GM12878 (cell line): Measurements from ENCODE around the gene MYO1D. TPM values are rescaled to one million over a fixed set of nuclear protein-coding genes. Genes with fewer than 3 reads are reported as not detected.
A peak's percentile ranks its signal among the peaks of the same experiment; 100 is the strongest.

Experiments
- CHD4 ChIP-seq: fragments of 200-600 bp; sonication (generic); IDR thresholded peaks from 2 replicates; pipeline ENCODE4 v1.6.1; 2016; ENCODE audit warnings: mild to moderate bottlenecking
- KAT2A ChIP-seq: conservative IDR thresholded peaks from 2 replicates; pipeline ENCODE4 v1.6.1; 2011; ENCODE audit warnings: low read depth, low read length; ENCODE audit not compliant: control insufficient read depth
- LARP7 ChIP-seq: fragments of 450-650 bp; IDR thresholded peaks from 2 replicates; pipeline ENCODE4 v1.6.1; 2017; ENCODE audit warnings: mild to moderate bottlenecking
- MEF2B ChIP-seq: fragments of 450-650 bp; IDR thresholded peaks from 2 replicates; pipeline ENCODE4 v1.6.1; 2018; ENCODE audit warnings: mild to moderate bottlenecking, moderate library complexity; ENCODE audit not compliant: partially characterized antibody, poor library complexity, severe bottlenecking
- NFIC ChIP-seq: IDR thresholded peaks from 2 replicates; pipeline ENCODE4 v1.6.1; 2012; ENCODE audit warnings: low read depth, mild to moderate bottlenecking, inconsistent platforms, low read length, moderate library complexity
- NFYB ChIP-seq: IDR thresholded peaks from 2 replicates; pipeline ENCODE4 v1.6.1; 2011; ENCODE audit warnings: low read depth, mild to moderate bottlenecking, low read length, improper control_type of control experiment, moderate library complexity; ENCODE audit not compliant: insufficient read depth
- NR2C1 ChIP-seq: fragments of 450-650 bp; IDR thresholded peaks from 2 replicates; pipeline ENCODE4 v1.6.1; 2017; ENCODE audit warnings: antibody characterized with exemption, mild to moderate bottlenecking, moderate library complexity
- NR2F1 ChIP-seq: fragments of 450-650 bp; conservative IDR thresholded peaks from 2 replicates; pipeline ENCODE4 v1.6.1; 2017; ENCODE audit warnings: mild to moderate bottlenecking
- POU2F2 ChIP-seq: IDR thresholded peaks from 3 replicates; pipeline ENCODE4 v1.6.1; 2011; ENCODE audit warnings: low read depth, mild to moderate bottlenecking, low read length, borderline replicate concordance
- RAD51 ChIP-seq: fragments of 450-650 bp; IDR thresholded peaks from 2 replicates; pipeline ENCODE4 v1.6.1; 2016; ENCODE audit warnings: moderate library complexity, mild to moderate bottlenecking, inconsistent platforms
- SMARCA5 ChIP-seq: fragments of 450-650 bp; IDR thresholded peaks from 2 replicates; pipeline ENCODE4 v1.6.1; 2017; ENCODE audit warnings: mild to moderate bottlenecking
- SREBF2 ChIP-seq: IDR thresholded peaks from 2 replicates; pipeline ENCODE4 v1.6.1; 2012; ENCODE audit warnings: mild to moderate bottlenecking, low read length
- SUZ12 ChIP-seq: fragments of 200-600 bp; sonication (generic); IDR thresholded peaks from one replicate; pipeline ENCODE4 v1.6.1; 2018; ENCODE audit warnings: antibody characterized with exemption, mild to moderate bottlenecking; ENCODE audit not compliant: unreplicated experiment
- YY1 ChIP-seq: IDR thresholded peaks from 2 replicates; pipeline ENCODE4 v1.6.1; 2011; ENCODE audit warnings: low read depth, mild to moderate bottlenecking, low read length
- ZNF274 ChIP-seq: IDR thresholded peaks from one replicate; pipeline ENCODE4 v1.8.0; 2011; ENCODE audit not compliant: insufficient read length, insufficient read depth
- ZNF384 ChIP-seq: IDR thresholded peaks from 2 replicates; pipeline ENCODE4 v1.6.1; 2012; ENCODE audit warnings: low read depth, mild to moderate bottlenecking, low read length, improper control_type of control experiment, borderline replicate concordance
- polyA plus RNA-seq, 11 experiments: library from polyadenylated mRNA; depleted of rRNA in 4 of 11; unstranded in 6 of 11; stranded (reverse) in 5 of 11; fragments of >200 nt; fragmentation: Nextera tagmentation in 4 of 11; fragmentation: Illumina TruSeq in 1 of 11; extraction: Ambion mirVana in 4 of 11; extraction: Trizol in 1 of 11; gene quantifications; 1 replicate in 1 of 11; 2 replicates in 10 of 11; pipeline versions ENCODE4 v1.2.1 to v1.2.3, GENCODE V29; 2011 to 2016; ENCODE audit warnings: inconsistent platforms in 2 of 11, missing spikeins in 2 of 11, low read depth in 1 of 11
- total RNA-seq, 4 experiments: library from RNA; depleted of rRNA in 3 of 4; stranded (reverse); fragments of >200 nt in 3 of 4; fragmentation: Illumina TruSeq in 1 of 4; extraction: Trizol in 1 of 4; gene quantifications; 2 replicates each; pipeline versions ENCODE4 v1.2.1 to v1.2.3, GENCODE V29; 2013 to 2021
- TF ChIP-seq, protein P1 (sequence below): fragments of 150-350 bp; IDR thresholded peaks from 2 replicates; pipeline ENCODE4 v1.6.1; 2016; ENCODE audit warnings: low read depth, low read length
- TF ChIP-seq, protein P2 (sequence below): fragments of 450-650 bp; IDR thresholded peaks from 2 replicates; pipeline ENCODE4 v1.6.1; 2018; ENCODE audit warnings: borderline replicate concordance, mild to moderate bottlenecking; ENCODE audit not compliant: partially characterized antibody
- TF ChIP-seq, protein P3 (sequence below): fragments of 450-650 bp; formaldehyde crosslinking; IDR thresholded peaks from 2 replicates; pipeline ENCODE4 v1.4.0; 2020; ENCODE audit warnings: mild to moderate bottlenecking, moderate library complexity
- TF ChIP-seq, protein P4 (sequence below): IDR thresholded peaks from 2 replicates; pipeline ENCODE4 v1.6.1; 2012; ENCODE audit warnings: low read depth, low read length, improper control_type of control experiment
- TF ChIP-seq, protein P5 (sequence below): IDR thresholded peaks from 2 replicates; pipeline ENCODE4 v1.6.1; 2012; ENCODE audit warnings: low read length, inconsistent platforms

Gene MYO1D
- total and polyA plus RNA-seq, 10 of the 15 experiments (the other 5 are each of a cell fraction or from before 2014, with no cell fraction given) = 1.8 to 37.7 (median 25.4) TPM

DNA sequence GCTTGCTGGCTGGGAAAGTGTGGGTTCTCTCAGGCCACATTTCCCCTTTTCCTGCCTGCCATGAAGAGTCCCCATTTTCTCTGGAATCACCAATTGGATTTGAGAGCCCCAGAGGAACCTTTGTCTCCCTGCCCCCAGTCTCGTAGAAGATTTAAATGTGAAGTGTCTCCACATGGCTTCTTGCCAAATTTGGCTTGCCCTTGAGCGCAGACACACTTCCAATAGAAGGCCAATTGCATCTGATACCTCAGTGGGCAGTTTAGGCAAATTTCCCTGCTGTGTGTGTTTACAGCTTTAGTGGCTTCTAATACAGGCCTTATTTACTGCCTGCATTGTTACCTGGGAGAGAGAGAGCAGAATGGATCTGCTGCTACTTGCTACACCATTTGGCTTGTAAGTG, 360.5 kb downstream of the MYO1D start (continued):
- TF ChIP-seq, protein P1, sequence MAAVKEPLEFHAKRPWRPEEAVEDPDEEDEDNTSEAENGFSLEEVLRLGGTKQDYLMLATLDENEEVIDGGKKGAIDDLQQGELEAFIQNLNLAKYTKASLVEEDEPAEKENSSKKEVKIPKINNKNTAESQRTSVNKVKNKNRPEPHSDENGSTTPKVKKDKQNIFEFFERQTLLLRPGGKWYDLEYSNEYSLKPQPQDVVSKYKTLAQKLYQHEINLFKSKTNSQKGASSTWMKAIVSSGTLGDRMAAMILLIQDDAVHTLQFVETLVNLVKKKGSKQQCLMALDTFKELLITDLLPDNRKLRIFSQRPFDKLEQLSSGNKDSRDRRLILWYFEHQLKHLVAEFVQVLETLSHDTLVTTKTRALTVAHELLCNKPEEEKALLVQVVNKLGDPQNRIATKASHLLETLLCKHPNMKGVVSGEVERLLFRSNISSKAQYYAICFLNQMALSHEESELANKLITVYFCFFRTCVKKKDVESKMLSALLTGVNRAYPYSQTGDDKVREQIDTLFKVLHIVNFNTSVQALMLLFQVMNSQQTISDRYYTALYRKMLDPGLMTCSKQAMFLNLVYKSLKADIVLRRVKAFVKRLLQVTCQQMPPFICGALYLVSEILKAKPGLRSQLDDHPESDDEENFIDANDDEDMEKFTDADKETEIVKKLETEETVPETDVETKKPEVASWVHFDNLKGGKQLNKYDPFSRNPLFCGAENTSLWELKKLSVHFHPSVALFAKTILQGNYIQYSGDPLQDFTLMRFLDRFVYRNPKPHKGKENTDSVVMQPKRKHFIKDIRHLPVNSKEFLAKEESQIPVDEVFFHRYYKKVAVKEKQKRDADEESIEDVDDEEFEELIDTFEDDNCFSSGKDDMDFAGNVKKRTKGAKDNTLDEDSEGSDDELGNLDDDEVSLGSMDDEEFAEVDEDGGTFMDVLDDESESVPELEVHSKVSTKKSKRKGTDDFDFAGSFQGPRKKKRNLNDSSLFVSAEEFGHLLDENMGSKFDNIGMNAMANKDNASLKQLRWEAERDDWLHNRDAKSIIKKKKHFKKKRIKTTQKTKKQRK = no peak
- TF ChIP-seq NFIC (no peak), SUZ12 (no peak), CHD4 (no peak), NFYB (0 out of 2 replicates have a peak, but pooled peaks have one; percentile 19), RAD51 (no peak), SREBF2 (no peak), LARP7 (no peak), ZNF384 (0 out of 2 replicates have a peak, but pooled peaks have one; percentile 19), YY1 (no peak), SMARCA5 (no peak), ZNF274 (no peak), KAT2A (no peak), POU2F2 (peak; percentile 76; the same call in 2 of the 3 replicates), MEF2B (no peak), NR2F1 (0 out of 2 replicates have a peak, but pooled peaks have one; percentile 2), NR2C1 (no peak)
- TF ChIP-seq, protein P2, sequence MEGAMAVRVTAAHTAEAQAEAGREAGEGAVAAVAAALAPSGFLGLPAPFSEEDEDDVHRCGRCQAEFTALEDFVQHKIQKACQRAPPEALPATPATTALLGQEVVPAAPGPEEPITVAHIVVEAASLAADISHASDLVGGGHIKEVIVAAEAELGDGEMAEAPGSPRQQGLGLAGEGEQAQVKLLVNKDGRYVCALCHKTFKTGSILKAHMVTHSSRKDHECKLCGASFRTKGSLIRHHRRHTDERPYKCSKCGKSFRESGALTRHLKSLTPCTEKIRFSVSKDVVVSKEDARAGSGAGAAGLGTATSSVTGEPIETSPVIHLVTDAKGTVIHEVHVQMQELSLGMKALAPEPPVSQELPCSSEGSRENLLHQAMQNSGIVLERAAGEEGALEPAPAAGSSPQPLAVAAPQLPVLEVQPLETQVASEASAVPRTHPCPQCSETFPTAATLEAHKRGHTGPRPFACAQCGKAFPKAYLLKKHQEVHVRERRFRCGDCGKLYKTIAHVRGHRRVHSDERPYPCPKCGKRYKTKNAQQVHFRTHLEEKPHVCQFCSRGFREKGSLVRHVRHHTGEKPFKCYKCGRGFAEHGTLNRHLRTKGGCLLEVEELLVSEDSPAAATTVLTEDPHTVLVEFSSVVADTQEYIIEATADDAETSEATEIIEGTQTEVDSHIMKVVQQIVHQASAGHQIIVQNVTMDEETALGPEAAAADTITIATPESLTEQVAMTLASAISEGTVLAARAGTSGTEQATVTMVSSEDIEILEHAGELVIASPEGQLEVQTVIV = no peak
- TF ChIP-seq, protein P3, sequence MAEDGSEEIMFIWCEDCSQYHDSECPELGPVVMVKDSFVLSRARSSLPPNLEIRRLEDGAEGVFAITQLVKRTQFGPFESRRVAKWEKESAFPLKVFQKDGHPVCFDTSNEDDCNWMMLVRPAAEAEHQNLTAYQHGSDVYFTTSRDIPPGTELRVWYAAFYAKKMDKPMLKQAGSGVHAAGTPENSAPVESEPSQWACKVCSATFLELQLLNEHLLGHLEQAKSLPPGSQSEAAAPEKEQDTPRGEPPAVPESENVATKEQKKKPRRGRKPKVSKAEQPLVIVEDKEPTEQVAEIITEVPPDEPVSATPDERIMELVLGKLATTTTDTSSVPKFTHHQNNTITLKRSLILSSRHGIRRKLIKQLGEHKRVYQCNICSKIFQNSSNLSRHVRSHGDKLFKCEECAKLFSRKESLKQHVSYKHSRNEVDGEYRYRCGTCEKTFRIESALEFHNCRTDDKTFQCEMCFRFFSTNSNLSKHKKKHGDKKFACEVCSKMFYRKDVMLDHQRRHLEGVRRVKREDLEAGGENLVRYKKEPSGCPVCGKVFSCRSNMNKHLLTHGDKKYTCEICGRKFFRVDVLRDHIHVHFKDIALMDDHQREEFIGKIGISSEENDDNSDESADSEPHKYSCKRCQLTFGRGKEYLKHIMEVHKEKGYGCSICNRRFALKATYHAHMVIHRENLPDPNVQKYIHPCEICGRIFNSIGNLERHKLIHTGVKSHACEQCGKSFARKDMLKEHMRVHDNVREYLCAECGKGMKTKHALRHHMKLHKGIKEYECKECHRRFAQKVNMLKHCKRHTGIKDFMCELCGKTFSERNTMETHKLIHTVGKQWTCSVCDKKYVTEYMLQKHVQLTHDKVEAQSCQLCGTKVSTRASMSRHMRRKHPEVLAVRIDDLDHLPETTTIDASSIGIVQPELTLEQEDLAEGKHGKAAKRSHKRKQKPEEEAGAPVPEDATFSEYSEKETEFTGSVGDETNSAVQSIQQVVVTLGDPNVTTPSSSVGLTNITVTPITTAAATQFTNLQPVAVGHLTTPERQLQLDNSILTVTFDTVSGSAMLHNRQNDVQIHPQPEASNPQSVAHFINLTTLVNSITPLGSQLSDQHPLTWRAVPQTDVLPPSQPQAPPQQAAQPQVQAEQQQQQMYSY (CRISPR knock-in tag) = no peak
- TF ChIP-seq, protein P4, sequence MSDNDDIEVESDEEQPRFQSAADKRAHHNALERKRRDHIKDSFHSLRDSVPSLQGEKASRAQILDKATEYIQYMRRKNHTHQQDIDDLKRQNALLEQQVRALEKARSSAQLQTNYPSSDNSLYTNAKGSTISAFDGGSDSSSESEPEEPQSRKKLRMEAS = peak; percentile 50; the same call in 1 of the 2 replicates
- TF ChIP-seq, protein P5, sequence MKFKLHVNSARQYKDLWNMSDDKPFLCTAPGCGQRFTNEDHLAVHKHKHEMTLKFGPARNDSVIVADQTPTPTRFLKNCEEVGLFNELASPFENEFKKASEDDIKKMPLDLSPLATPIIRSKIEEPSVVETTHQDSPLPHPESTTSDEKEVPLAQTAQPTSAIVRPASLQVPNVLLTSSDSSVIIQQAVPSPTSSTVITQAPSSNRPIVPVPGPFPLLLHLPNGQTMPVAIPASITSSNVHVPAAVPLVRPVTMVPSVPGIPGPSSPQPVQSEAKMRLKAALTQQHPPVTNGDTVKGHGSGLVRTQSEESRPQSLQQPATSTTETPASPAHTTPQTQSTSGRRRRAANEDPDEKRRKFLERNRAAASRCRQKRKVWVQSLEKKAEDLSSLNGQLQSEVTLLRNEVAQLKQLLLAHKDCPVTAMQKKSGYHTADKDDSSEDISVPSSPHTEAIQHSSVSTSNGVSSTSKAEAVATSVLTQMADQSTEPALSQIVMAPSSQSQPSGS = no peak
